HEK293 (cell line): ENCODE data around the gene ARL4A.

ENCODE experiments used
- CTCF ChIP-seq: fragments of 450-650 bp; formaldehyde crosslinking; IDR thresholded peaks from 2 replicates; pipeline ENCODE4 v1.5.1; 2016; ENCODE audit warnings: missing biosample characterization, missing genetic modification characterization
- KLF17 ChIP-seq: fragments of 450-650 bp; formaldehyde crosslinking; IDR thresholded peaks from 2 replicates; pipeline ENCODE4 v1.5.1; 2016; ENCODE audit warnings: missing biosample characterization, missing genetic modification characterization
- SETDB1 ChIP-seq: IDR thresholded peaks from one replicate; pipeline ENCODE4 v1.6.1; 2017; ENCODE audit warnings: mild to moderate bottlenecking, low read length, moderate library complexity, mixed read lengths; ENCODE audit not compliant: insufficient read length
- ZBTB17 ChIP-seq: fragments of 450-650 bp; formaldehyde crosslinking; IDR thresholded peaks from 2 replicates; pipeline ENCODE4 v1.5.1; 2016; ENCODE audit warnings: missing biosample characterization, missing genetic modification characterization
- ZNF174 ChIP-seq: fragments of 450-650 bp; formaldehyde crosslinking; IDR thresholded peaks from 2 replicates; pipeline ENCODE4 v1.5.0; 2017; ENCODE audit warnings: missing biosample characterization, mild to moderate bottlenecking, missing genetic modification characterization
- ZNF280D ChIP-seq: fragments of 450-650 bp; formaldehyde crosslinking; IDR thresholded peaks from 2 replicates; pipeline ENCODE4 v1.5.1; 2016; ENCODE audit warnings: missing biosample characterization, missing genetic modification characterization

DNA sequence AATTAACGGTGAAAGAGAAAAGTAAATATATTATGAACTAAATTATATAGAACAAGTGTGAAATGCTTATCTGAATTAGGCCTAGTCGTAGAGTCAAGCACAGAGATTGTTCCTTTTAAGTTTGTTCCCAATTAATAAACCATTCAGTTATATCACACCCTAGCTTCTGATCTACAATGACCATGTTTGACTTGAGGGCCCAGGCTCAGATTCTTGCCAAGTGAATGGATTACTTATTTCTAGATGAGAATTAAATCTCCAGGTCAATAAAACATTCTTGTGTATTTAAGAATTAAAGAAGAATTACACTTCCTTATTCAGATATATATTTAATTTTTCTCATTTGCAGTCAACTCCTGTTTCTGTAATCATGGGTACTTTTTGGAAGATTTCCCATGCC, 37.4 kb upstream of the ARL4A start:
- TF ChIP-seq KLF17 (no peak), ZBTB17 (tag by site-specific recombination) (no peak), CTCF (tag by site-specific recombination) (no peak), ZNF280D (no peak), SETDB1 (no peak), ZNF174 (no peak)
